Measurements from ENCODE around the gene OSBPL1A.

The OSBPL1A gene

DNA sequence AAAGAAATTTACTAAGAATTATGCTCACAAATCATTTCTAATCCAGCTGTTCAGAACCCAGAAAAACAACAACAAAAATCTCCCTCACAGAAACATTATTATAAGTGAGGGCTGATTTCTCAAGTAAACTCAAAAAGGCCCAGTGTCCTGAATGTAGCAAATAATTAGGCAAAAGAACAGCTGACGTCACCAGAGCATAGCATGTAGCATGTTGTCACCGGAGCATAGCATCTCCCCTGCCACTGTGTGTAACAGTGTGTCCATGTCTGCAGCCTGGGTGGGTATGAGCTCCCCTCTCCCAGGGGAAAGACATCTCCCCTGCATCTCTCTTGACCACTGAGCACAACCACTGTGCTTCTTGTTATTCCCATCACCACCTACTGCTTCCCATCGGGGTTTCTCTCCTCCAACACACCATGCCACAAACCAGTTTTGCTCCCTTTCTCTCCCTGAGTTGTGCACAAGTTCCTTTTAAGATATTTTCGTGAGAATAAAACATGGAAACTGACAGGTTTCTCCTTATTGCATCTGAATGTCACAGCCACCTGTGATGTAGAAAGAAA lies 132.0 kb downstream of the OSBPL1A start:
- DNase-seq = no peak

DNA sequence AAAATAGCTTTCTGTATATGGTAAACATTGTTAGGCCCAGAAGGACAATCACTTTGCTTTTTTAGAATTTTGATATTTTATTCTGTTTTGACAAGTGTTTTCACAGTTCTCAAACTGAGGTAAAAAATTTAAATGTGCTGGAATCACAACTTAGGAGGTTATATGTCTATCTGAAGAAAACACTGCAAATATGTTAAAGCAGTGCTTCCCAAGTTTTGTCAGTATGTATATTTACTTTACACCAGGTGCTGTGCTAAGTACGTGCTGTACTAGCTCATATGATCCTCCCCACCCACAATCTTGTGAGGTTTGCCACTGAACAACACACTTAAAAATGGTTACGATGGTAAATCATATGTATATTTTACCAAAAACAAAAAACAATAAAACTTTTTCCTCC lies 134.6 kb downstream of the OSBPL1A start:
- no peak for DNase-seq

DNA sequence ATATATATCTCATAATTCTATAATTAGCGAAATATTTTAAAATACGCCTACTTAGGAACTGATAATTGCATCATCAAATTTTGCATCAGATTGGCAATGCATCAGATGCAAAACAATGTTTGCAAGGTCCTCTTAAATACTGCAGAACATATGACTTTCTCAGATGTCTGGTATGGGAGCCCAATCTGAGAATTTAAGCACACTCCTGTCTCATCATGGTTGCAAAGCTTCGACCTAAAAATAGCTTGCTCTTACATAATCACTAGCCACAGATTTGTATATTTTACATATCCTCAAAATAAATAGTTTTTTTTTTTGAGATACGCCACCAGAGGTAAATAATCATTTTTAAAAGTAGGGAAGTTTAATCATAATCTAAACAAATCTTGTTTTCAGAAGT lies 135.5 kb downstream of the OSBPL1A start:
- DNase-seq = no peak

DNA sequence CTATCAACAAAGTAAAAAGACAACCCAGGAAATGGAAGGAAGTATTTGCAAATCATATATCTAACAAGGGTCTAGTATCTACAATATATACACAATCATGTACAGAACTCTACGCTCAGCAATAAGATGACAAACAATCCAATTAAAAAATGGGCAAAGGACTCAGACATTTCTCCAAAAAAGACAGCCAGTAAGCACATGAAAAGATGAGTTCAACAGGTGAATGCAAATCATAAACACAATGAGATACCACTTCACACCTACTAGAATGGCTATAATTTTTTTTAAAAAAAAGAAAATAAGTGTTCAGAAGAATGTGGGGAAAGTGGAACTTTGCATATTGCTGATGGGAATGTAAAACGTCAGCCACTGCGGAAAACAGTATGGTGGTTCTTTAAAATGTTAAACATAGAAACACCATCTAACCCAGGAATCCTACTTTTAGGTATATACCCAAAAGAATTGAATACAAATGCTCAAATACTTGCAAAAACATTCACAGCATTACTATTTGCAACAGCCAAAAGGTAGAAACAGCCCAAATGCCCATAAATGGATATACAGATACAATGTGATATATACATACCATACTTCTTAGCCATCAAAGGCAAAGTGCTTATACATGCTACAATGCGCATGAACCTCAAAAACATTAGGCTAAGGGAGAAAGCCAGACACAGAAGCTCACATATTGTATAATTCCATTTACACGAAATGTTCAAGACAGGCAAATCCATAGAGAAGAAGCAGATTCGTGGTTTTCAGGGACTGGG lies 137.6 kb downstream of the OSBPL1A start:
- no peak for DNase-seq

DNA sequence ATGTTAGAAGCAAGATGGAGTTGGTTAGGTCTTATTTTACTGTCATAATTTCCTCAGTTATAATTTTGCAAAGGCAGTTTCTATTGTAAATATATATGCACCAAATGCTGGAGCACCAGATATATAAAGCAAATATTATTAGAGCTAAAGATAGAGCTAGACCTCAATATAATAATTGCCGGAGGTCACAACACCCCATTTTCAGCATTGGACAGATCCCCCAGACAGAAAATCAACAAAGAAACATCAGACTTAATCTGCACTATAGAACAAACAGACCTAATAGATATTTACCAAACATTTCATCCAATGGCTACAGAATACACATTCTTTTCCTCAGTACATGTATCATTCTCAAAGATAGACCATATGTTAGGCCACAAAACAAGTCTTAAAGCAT lies 143.6 kb downstream of the OSBPL1A start:
- no peak for DNase-seq

DNA sequence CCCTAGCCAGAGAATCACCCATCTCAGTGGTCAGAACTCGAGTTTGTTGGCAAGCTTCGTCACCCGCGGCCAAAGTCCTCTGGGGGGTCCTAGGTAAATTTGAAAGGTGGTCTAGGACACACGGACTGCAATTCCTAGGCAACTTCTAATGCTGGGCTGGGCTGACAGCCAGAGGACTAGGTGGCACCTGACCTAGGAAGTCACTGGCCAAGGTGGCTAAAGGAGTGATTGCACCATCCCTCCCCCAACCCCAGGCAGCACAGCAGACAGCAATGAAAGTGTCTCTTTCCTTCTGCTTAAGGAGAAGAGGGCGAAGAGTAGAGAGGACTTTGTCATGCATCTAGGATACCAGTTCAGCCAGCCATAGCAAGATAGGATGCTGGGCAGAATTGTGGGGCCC lies 147.9 kb downstream of the OSBPL1A start:
- no peak for DNase-seq

DNA sequence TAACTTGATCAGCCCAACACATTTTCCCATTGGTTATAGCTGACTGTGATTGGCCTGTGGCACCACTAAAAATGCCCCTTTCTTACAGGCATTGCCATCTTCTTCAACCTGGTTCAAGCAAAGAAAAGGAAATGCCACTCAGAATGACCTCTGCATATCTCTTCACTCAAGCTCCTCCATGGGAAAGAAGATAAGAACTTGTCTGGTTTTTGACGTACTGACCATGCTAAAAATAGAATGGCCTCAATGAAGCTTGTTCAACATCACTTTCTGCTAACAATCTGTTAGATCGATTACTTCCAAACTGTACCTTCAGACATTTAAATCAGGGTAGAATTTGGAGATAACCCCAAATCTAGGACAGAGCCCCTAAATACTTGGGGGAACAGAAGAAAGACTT lies 149.3 kb downstream of the OSBPL1A start:
- DNase-seq = no peak

DNA sequence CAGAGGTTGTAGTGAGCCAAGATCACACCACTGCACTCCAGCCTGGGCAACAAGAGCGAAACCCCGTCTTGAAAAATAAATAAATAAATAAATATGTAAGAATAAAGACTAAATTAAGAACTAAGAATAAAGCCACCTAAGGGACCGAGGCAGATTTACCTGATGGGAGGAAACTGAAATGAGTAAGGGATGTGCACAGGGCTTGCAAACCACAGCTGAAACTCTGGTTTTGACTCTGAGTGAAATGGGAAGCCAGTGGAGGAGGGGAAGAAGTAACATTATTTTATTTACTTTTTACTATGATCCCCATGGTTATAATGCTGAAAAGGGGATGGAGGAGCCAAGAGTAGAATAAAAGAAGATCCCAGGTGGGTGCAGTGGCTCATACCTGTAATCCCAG lies 151.5 kb downstream of the OSBPL1A start:
- DNase-seq = no peak

DNA sequence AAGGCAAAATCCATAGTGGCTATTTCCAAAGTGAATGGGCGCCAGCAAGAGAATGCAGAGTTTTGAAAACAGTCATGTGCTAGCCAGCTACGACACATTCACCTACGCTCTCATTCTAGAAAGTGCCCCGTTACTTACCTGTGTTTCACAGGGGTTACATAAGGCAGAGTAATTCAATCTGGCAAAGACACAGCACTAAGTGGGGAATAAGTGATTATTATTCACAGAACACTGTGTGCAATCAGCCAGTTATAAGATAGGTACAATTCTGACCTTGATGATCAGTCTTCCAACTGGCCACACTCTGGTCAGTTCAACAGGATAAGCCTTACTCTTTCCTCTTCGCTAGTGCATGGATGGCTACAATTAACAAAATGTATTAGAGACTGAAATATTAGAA lies 152.9 kb downstream of the OSBPL1A start:
- no peak for DNase-seq

DNA sequence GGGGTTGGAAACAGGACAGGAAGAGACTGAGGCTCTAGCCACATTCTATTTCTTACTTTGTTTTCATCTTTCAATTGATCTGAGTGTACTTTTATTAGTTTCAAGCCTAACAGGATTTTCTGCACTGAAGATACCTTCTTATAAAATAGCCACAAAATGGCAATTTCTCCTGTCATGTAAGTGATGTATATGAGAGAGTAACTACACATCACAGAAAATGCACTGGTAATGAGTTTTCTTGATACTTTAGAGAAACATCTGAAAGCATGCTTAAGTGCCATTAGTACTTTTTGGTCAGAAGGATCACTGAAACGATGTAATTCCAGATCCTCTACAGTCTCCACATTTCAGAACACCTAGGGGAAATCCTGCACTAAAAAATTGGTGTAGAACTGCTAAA lies 153.9 kb downstream of the OSBPL1A start:
- DNase-seq = no peak

DNA sequence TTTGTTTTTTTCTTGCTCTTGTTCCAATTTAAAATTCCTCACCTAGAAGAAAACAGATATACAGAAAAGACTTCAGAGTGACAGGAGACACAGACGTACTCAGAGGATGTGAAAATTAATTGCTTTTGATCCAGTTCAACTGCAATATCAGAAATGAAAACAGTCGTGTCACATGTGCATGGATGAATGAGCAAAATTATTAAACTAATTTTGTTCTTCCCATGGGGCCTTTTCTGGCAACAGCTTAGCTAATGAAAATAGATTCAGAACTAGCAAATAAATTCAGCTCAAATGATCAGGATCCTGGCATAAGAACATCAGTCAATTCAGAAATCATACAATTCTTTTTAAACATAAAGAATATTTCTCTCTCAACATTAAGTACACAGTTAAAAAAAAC lies 158.3 kb downstream of the OSBPL1A start:
- no peak for DNase-seq

DNA sequence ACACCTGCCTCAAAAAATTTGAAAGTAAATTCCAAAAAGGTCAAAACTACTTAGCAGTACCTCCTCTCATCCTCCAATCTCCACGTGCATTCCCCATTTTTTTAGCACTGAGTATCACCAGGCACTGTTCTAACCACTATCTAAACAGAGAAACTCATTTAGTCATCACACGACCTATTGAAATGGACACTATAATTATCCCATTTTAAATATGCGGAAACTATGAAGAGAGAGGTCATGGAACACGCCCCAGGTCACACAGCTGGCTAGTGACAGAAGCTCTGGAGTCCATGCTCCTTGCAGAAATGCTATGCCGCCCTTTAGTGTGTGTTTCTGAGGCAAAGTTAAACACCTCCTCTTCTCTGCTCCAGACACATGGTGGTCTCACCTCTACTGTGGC lies 159.2 kb downstream of the OSBPL1A start:
- DNase-seq = no peak

DNA sequence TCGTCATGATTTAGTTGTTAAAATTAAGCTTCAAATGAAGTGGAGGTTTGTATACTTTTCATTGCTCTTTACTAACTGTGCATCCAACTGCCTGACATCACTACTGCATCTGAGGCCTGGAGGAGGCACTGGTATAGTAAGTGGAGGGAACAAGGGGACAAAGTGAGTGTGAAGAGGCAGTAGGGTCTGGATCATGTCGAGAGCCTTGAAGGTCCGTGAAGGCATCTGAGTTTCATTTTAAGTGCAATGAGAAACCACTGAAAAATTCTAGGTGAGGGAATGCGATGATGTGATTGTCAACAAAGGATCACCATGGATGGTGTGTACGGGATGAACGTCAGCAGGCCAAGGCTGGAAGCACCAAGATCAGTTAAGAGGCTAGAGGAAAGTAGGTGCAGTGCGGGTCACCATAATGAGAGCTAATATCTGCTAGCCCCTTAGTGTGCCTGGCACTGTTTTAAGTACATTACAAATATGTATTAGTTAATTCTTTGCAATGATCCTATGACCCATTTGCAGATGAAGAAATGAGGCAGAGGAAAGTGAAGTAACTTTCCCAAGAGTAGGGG lies 162.7 kb downstream of the OSBPL1A start:
- no peak for DNase-seq

DNA sequence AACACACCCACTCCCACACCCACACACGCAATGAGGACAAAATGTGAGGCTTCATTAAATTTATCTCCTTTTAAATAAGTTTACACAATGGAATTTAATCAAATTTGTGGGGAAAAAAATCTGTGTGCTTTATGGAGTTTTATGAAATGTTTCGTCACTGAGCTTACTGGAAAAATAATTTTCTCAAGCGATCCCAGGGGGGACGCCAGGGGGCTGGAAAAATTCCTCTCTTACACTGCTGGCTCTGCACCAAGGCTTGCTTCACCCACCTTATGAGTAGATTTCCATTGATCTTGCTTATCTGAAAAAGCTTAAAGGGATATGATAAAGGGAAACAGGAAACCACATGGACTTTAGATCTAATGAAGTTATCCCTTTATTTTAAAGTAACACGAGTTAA lies 163.3 kb downstream of the OSBPL1A start:
- no peak for DNase-seq

DNA sequence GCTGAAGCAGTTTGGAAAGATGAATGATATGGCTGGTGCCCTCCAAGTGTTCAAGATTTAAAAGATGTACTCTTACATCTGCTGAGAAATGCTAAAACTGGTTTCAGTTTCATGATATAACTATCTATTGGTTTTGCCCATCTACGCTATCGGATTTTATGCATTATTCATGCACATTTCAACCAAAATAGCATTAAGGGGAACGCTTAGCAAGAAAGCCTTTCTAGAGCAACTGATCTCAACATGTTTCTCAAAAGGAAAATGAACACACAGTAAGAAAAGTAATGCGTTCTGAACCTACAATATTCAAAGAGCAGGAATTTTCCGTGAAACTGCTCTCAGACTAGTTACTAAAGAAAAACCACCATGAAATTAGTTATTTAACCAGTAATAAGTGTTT lies 164.8 kb downstream of the OSBPL1A start:
- no peak for DNase-seq

DNA sequence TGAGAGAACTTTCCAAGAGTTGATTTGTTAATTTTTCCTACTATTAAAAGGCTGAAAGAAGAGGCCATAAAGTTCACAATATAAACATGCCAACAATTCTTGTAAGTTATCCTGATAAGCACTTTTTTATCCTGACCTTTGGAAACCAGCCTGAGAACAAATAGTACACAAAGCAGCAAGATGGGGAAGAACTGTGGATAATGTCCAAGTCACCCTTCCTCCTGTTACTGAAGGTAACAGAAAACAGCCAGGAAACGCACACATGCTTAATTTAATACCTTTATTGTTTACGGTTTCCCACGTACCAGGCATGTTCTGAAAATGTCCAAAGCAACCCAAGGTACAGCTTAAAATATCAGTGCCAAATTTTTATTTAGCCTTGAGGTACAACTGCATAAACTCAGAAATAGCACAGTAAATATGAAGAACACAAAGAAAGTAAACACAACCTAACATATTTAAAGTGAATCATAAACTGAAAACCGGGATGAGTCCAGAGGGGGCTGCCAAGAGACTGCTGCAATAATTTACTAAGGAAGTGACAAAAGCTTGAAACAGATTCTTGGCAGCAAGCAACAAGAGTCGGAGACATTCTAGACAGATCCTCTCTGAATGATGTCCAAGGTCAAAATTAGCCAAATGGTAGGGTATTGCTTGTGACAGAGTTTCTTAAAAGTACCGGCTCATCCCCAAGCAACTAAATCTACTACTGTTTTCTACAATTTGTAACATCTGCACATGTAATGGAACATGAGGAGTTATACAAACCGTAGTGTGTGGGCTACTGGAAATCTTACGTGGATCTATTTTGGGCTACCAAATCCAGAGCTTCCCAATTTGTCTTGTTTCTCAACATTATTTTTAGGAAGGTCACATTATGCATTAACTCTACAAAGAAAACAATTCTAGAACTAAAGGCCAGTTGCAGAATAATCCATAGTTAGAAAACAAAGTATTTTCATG lies 165.6 kb downstream of the OSBPL1A start:
- DNase-seq = no peak

DNA sequence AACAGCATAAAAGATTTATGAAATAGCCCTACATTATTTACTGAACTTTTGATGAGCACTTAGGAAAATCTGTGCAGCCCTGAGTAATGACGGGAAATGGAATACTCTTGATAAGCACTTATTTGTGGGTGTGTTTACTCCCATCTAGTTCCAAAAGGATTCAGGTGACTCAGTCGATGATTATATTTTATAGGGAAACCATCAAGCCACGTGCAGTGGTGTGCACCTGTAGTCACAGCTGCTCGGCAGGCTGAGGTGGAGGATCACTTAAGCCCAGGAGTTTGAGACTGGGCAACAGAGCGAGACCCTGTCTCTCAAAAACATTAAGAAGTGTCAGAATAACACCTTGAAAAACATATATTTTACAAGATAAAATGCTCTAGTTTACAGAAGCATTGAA lies 166.9 kb downstream of the OSBPL1A start:
- no peak for DNase-seq

DNA sequence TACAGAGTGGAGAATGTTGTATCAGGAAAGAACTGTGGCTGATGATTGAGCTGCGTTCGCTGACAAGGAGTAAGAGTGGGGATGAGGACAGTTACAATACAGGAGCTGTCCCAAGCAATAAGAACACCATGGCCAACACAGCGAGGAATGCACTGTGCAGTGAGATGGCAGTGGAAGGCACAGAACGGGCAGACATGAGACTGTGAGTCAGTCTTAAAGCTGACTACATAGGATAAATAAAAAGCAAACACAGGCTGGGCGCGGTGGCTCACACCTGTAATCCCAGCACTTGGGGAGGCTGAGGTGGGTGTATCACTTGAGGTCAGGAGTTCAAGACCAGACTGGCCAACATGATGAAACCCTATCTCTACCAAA lies 169.0 kb downstream of the OSBPL1A start:
- DNase-seq = no peak

DNA sequence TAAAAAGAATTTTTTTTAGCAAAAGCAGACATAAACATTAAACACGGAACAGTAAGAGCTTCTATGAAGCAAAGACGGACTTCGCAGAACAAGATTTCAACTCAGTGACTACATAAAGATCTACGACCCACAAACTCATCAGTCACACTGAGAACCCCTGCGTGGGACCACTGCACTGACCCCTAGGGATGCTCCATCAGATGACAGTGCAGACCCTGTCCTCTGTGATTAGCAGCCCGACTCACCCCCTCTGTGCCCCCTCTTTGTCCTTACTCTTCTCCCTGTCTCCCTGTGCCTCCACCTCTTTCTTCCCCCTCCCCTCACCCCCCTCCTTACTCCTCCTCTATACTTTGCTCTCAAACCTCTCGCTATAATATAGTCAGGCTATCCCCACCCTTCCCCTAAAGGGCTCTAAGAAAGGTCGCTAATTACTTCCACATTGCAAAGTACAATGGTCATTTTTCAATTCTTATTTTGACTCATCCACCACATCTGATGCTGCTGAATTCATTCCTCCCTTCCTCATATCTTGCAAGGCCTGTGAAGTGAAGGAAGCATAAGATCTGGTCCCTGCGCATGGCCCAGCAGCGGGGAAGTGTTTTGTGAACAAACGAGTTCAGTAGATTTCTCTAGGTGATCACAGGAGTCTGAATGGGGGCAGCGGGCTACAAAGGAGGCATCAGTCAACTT lies 169.5 kb downstream of the OSBPL1A start:
- no peak for DNase-seq

DNA sequence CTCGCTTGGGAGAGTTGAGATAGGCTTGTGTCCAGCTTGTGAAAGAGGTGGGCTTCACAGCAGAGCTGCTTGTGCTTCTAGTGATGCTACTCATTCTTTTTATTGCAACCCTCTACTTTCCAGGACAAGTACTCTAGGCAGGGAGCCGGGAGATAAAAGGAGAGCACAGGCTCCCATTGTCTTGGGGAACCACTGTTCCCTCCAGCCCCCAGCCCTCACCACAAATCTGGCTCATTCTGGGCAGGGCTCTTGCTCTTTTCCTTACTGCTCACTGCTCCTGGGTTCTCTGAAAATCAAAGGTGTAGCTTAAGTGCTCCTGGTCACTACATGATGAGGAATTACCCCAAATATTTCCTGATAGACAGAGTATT lies 177.3 kb downstream of the OSBPL1A start:
- DNase-seq = no peak

DNA sequence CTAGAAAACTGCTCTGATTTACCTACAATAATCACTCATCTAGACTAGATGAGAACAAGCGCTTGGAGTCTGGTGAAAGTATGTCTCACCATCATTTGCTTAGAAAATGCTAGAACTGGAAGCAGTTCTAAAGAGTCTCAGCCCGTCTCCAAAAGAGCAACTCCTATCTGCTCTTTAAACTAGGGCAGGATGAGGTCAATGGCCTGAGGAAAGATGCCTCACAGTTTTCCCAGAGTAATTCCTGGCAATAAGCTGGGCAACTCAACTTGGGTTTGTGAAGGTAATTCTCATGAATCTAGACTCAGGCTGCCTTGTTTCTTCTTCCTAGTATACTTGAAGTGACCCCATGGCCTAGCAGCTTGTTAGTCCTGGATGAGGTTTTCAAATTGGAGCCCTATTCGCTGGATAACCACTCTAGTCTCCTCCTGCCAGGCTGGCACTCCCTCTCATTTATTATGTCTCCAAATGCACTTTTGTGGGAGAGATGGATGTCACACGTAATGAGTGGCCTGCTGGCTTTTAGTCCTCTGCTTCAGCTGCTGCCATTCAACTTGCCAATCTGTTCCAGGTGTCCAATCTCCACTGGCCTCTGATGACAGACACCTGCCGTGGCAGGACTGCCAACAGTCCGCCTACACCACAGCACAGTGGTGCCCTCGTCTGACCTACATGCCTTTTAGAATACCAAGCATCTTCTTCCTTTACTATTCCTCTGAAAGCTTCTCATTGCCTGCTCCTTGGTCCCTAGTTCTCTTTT lies 177.9 kb downstream of the OSBPL1A start:
- DNase-seq = no peak

DNA sequence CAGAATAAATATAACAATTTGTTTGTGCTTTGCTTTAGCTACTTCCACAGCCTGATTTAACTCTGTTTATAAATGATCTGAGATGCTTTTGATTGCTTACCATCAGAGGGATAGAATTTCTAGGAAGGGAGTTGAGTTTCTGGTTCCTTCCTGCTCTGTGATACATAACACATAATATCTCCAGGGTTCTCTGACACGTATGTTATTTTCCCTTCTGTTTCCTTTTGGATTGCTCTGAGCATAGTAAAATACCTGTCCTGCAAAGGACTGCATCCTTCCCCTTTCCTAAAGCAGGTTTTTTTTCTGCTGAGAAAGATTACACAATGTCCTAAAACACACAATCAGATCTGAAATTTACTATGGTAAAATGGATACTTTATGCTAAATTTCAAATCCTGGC lies 182.7 kb downstream of the OSBPL1A start:
- no peak for DNase-seq
